C4-2B (cell line): ENCODE measurements around the gene CACNG6.

Experiments
- ZFX ChIP-seq: fragments of 450-650 bp; IDR thresholded peaks from 2 replicates; pipeline ENCODE4 v1.6.1; 2017
- TF ChIP-seq, protein P1 (sequence below): fragments of 450-650 bp; conservative IDR thresholded peaks from 2 replicates; pipeline ENCODE4 v1.5.1; 2017; ENCODE audit warnings: mild to moderate bottlenecking

DNA sequence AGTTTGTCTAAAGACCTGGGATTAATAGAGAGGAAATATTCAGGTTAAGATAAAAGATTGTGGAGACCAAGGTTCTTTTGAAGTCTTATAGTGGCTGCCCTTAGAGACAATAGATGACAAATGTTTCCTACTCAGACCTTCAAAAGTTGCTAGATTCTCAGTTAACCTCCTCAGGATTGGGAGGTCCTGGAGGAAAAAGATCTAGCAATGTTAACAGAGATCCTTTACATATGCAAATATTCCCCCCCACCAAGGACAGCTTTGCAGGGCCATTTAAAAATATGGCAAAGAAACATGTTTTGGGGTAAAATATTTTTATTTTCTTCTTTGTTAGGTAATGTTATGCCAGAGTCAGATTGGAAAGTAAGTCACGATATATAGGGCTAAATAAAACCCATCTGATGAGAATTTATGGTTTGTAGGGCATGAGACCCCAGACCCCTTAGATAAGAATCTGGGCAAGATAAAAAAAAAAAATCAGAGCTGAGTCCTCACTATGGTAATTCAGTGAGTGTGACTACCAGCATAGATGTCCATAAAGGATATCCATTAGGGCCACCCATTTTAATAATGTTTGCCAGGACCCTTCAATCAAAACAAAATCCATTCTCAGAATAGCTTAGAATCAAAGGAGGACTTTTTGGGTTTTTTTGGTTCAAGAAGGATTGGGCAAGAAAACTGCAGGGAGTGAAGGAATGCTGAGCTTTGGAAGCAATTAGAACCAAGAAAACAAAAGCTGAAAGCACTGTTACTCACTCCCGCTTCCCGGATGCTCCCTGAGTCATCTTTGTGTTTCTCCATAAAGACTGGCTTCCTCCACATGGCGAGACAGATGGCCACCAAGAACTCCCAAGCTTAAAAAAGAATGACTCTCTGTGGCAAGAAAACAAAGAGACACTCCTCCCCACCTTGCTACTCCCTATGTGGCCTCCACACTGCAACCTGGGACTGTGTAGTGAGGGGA, 44.1 kb downstream of the CACNG6 start:
- TF ChIP-seq, protein P1, sequence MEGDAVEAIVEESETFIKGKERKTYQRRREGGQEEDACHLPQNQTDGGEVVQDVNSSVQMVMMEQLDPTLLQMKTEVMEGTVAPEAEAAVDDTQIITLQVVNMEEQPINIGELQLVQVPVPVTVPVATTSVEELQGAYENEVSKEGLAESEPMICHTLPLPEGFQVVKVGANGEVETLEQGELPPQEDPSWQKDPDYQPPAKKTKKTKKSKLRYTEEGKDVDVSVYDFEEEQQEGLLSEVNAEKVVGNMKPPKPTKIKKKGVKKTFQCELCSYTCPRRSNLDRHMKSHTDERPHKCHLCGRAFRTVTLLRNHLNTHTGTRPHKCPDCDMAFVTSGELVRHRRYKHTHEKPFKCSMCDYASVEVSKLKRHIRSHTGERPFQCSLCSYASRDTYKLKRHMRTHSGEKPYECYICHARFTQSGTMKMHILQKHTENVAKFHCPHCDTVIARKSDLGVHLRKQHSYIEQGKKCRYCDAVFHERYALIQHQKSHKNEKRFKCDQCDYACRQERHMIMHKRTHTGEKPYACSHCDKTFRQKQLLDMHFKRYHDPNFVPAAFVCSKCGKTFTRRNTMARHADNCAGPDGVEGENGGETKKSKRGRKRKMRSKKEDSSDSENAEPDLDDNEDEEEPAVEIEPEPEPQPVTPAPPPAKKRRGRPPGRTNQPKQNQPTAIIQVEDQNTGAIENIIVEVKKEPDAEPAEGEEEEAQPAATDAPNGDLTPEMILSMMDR, result no peak
- no peak for TF ChIP-seq ZFX
